GM21381 (cell line): Measurements from ENCODE around the gene PVALB.

Experiments used
- ATAC-seq: cut with Tn5 transposase; IDR thresholded peaks from one replicate; pipeline ENCODE4 v1.9.1; 2021; ENCODE audit warnings: mild to moderate bottlenecking, moderate library complexity; ENCODE audit not compliant: unreplicated experiment

The PVALB gene

DNA sequence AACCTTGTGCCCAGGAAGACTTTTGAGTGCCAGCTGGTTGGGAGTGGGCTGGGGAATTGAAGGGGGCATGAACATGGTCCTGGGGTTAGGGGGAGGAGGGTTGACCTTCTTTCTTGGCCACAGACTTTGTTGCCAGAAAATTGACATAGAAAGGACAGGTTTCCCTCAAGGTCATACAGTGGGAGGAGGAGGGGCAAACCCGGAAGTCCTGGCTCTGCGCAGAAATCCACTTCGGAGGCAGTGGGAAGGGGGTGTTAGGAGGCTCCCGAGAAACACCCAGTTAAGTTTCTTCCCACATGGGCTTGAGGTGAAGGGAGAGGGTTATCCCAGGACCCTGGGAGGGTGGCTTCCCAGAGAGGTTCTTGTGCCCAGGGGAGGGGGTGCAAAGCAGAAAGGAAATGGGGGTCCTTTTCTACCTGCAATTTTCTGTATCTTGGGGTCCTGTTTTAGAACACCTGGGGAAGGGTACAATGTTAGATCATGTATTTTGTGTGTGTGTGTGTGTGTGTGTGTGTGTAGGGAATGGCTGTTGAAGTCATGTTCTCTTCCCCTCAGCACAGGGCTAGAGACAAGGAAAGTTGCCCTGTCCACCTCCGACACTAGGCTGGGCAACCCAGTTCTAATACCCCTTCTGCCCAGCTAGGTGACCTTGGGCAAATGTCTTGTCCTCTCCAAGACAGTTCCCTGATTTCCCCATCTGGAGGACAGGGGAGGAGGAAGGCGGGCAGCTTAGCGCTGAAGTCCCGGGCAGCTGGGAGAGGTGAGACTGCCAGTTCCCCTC lies 1.1 kb downstream of the PVALB start:
- no peak for ATAC-seq

GRCh38 chr22:36814801-36815200 lies 2.0 kb downstream of the PVALB start:
- no peak for ATAC-seq

- ATAC-seq = no peak
Observed at GRCh38 chr22:36811094-36811800, 5.6 kb downstream of the PVALB start.

DNA sequence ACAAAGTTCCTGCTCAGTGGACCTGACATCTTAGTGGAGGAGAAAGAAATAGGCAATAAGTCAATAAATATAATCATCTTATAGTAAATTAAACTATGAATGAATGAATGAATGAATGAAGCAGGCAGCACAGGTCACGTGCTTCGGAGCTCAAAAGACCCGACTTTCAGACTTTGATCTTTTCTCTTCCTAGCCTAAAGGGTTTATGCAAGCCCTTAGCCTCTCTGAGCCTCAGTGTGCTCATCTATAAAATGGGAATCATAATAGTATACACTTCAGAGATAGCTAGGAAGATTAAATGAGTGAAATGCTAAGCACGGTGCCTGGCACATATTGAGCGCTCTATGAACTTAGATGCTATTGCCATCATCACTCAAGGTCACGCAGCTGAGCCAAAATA lies 7.5 kb downstream of the PVALB start:
- no peak for ATAC-seq

GRCh38 chr22:36808721-36809344 lies 8.0 kb downstream of the PVALB start:
- no peak for ATAC-seq

- no peak for ATAC-seq
Observed at GRCh38 chr22:36807627-36808026, 9.2 kb downstream of the PVALB start.

DNA sequence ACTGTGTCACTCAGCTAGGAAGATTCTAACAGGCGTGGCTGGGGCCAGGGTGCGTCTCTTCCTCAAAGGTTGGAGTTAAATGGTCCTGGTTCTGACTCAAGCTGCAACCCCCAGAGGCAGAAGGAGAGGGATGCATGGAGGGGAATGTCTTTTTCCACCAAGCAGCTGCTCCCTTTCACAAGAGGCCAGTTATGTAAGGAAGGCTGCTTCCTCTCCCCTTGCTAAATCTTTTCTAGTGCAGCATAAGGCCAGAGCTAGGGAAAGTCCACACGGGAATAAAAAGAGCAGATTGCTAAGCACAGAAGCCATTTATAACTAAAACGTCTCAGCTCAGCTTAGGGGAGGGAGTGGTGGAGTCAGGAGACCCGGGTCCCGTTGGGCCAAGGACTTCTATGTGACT lies 10.0 kb downstream of the PVALB start:
- ATAC-seq = no peak

GRCh38 chr22:36803358-36803757 lies 13.5 kb downstream of the PVALB start:
- ATAC-seq = no peak

DNA sequence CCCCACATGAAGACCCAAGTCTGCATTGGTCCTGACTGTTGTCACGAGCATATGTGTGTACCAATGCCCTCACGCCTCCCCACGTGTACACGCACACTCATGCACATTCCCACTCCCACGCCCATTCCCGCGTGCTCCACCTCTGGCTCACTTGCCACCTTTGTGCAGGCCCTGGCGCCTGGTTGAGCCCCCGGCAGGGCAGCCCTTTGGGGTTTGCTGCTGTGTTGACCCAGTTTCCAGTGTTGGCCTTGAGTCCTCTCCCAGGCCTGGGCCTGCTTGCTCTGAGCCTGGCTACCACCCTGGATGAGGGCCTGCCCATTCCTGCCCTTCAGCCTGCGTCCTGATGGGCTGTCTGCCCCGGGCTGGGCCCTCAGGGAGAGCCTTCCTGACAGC lies 18.2 kb downstream of the PVALB start:
- ATAC-seq = no peak

- no peak for ATAC-seq
Observed at GRCh38 chr22:36797911-36798673, 18.7 kb downstream of the PVALB start.

GRCh38 chr22:36797374-36797773 lies 19.5 kb downstream of the PVALB start:
- ATAC-seq = no peak

DNA sequence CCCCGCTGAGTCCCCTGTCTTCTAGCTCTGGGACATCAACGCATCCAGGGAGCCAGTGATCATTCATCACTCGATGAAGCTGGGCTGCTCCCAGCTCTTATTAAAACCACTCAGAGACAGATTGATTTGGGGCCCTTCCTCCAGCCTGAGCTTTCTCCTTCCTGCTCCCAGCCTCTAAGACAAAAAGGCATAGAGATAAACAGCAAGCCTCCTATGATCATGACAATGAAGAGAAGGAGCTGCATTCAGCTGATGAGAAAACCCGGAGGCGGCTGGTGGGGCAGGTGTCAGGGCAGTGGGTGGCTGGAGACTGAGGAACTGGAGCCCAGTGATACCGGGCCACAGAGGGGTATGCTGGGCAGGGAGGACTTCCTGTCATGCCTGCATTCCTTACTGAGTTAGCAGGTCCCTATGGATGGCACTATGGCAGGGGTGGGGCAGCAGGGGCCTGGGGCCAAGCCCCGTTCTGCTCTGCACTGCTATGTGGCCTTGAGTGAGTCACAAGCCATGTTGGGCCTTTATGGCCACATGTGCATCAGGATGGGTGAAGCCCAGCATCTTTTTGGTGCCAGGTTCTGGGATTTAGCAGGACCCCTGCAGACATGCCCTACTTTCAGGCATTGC lies 20.2 kb downstream of the PVALB start:
- ATAC-seq = no peak

- ATAC-seq = no peak
Observed at GRCh38 chr22:36795633-36796032, 21.2 kb downstream of the PVALB start.

DNA sequence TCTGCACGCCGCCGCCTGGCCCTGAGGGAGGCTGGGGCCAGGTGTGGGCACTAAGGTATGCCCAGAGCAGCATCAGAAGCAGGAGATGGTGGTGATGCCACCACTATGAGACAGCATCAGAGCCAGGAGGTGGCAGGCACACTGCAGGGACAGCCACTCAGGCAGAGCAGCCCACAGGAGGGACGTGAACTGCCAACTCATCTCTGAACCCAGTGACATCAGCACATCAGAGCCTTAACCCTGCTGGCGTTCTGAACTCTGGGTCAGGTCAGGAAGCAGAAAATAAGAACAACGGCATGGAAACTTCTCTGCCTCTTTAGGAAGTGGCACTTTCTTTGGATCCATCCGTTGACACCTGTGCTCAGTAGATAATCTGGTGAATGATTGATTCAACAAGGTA lies 26.2 kb downstream of the PVALB start:
- no peak for ATAC-seq

GRCh38 chr22:36787204-36787988 lies 29.4 kb downstream of the PVALB start:
- no peak for ATAC-seq

DNA sequence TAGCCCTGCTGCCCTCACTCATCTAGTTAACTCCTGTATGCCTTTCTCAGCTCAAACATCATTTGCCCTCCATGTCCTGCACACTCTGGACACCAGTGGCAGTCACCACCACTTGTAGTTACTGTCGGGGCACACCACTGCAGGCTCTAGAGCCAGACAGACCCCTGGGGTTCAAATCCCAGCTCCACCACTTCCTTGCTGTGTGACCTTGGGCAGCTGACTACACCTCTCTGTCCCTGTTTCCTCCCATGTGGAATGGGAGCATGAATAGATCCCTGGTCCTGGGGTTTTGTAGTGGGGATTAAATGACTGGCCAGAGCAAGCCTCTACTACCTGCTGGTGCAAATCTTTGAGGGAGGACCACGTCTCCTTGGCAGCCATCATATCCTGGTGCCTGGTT lies 33.1 kb downstream of the PVALB start:
- ATAC-seq = no peak

GRCh38 chr22:36781656-36782627 lies 34.9 kb downstream of the PVALB start:
- peak; percentile 66 for ATAC-seq

GRCh38 chr22:36778020-36778419 lies 38.8 kb downstream of the PVALB start:
- no peak for ATAC-seq

- no peak for ATAC-seq
Observed at GRCh38 chr22:36776722-36777121, 40.1 kb downstream of the PVALB start.
